ENCODE measurements around the gene PGAP1. TPM values are rescaled to one million over a fixed set of nuclear protein-coding genes. Genes with fewer than 3 reads are reported as not detected.
A peak's percentile ranks its signal among the peaks of the same experiment; 100 is the strongest.
"Not testable (repeated sequence)": the region's sequence is repeated elsewhere in the genome, so short reads cannot be mapped to it uniquely, and the experiment has no call there.

The PGAP1 gene
- polyA plus RNA-seq, 4 donors, result 0.54 to 17.8 (median 2.0) TPM

GRCh38 chr2:196924051-196924450, 2.5 kb downstream of the PGAP1 start:
- H3K36me3 ChIP-seq (ENCODE audit: control insufficient read depth in 3 of 3, insufficient read depth in 2 of 3, low read depth in 1 of 3, low read length in 3 of 3), result no peaks in the 10 kb centered on the region
- no peak overlapping the region for H3K27ac ChIP-seq (ENCODE audit: low read depth in 1 of 3, low read length in 2 of 3)
- H3K27me3 ChIP-seq (ENCODE audit: control insufficient read depth in 3 of 3, insufficient read depth in 3 of 3, low read length in 3 of 3), result no peaks in the 10 kb centered on the region
- DNase-seq (no peak), FAIRE-seq (no peak)
- H3K9me3 ChIP-seq (ENCODE audit: control insufficient read depth in 2 of 2, insufficient read depth in 1 of 2, low read depth in 1 of 2, low read length in 1 of 2), result no peaks in the 10 kb centered on the region
- no peak overlapping the region for H3K4me3 ChIP-seq (ENCODE audit: low read depth in 1 of 3, low read length in 3 of 3)
- no peaks in the 10 kb centered on the region for H3K4me1 ChIP-seq (ENCODE audit: control insufficient read depth in 3 of 3, insufficient read depth in 2 of 3, low read depth in 1 of 3, low read length in 2 of 3)

GRCh38 chr2:196918927-196919326, 7.6 kb downstream of the PGAP1 start:
- H3K36me3 ChIP-seq (ENCODE audit: control insufficient read depth in 3 of 3, insufficient read depth in 2 of 3, low read depth in 1 of 3, low read length in 3 of 3), result peaks cover 0 to 6% (median 1%) of the 10 kb centered on the region in 3 donors
- H3K4me1 ChIP-seq (ENCODE audit: control insufficient read depth in 3 of 3, insufficient read depth in 2 of 3, low read depth in 1 of 3, low read length in 2 of 3), result peaks cover 0 to 5% (median 2%) of the 10 kb centered on the region in 3 donors
- H3K4me3 ChIP-seq (ENCODE audit: low read depth in 1 of 3, low read length in 3 of 3), result no peak overlapping the region
- H3K27me3 ChIP-seq (ENCODE audit: control insufficient read depth in 3 of 3, insufficient read depth in 3 of 3, low read length in 3 of 3), result no peaks in the 10 kb centered on the region
- no peaks in the 10 kb centered on the region for H3K9me3 ChIP-seq (ENCODE audit: control insufficient read depth in 2 of 2, insufficient read depth in 1 of 2, low read depth in 1 of 2, low read length in 1 of 2)
- FAIRE-seq, result no peak
- no peak for DNase-seq
- no peak overlapping the region for H3K27ac ChIP-seq (ENCODE audit: low read depth in 1 of 3, low read length in 2 of 3)
- 86 to 93% (median 89%) methylated on average over 3 of the region's 3 CpGs for WGBS, 3 donors

- no peak for FAIRE-seq
Measured at GRCh38 chr2:196917802-196918201, 8.7 kb downstream of the PGAP1 start.

GRCh38 chr2:196915507-196916189, 10.9 kb downstream of the PGAP1 start:
- FAIRE-seq (no peak), DNase-seq (peak in 1 of 2 donors; percentile 67)
- peak overlapping the region in 1 of 3 donors; percentile 14 for H3K27ac ChIP-seq (ENCODE audit: low read depth in 1 of 3, low read length in 2 of 3)
- H3K4me1 ChIP-seq (ENCODE audit: control insufficient read depth in 3 of 3, insufficient read depth in 2 of 3, low read depth in 1 of 3, low read length in 2 of 3), result peaks cover 0 to 5% (median 2%) of the 10 kb centered on the region in 3 donors
- no peak overlapping the region for H3K4me3 ChIP-seq (ENCODE audit: low read depth in 1 of 3, low read length in 3 of 3)
- peaks cover 1 to 8% (median 2%) of the 10 kb centered on the region in 3 donors for H3K36me3 ChIP-seq (ENCODE audit: control insufficient read depth in 3 of 3, insufficient read depth in 2 of 3, low read depth in 1 of 3, low read length in 3 of 3)
- H3K9me3 ChIP-seq (ENCODE audit: control insufficient read depth in 2 of 2, insufficient read depth in 1 of 2, low read depth in 1 of 2, low read length in 1 of 2), result no peaks in the 10 kb centered on the region
- H3K27me3 ChIP-seq (ENCODE audit: control insufficient read depth in 3 of 3, insufficient read depth in 3 of 3, low read length in 3 of 3), result no peaks in the 10 kb centered on the region
- 42 to 69% (median 63%) methylated on average over 3 of the region's 3 CpGs for WGBS, 3 donors

More at GRCh38 chr2:196917802-196918201, 8.7 kb downstream of the PGAP1 start:
- Histone ChIP-seq H3K27me3 (ENCODE audit: control insufficient read depth in 3 of 3, insufficient read depth in 3 of 3, low read length in 3 of 3) (no peaks in the 10 kb centered on the region), H3K4me3 (ENCODE audit: low read depth in 1 of 3, low read length in 3 of 3) (no peak overlapping the region), H3K9me3 (ENCODE audit: control insufficient read depth in 2 of 2, insufficient read depth in 1 of 2, low read depth in 1 of 2, low read length in 1 of 2) (no peaks in the 10 kb centered on the region), H3K4me1 (ENCODE audit: control insufficient read depth in 3 of 3, insufficient read depth in 2 of 3, low read depth in 1 of 3, low read length in 2 of 3) (peaks cover 0 to 5% (median 2%) of the 10 kb centered on the region in 3 donors), H3K36me3 (ENCODE audit: control insufficient read depth in 3 of 3, insufficient read depth in 2 of 3, low read depth in 1 of 3, low read length in 3 of 3) (peaks cover 0 to 6% (median 1%) of the 10 kb centered on the region in 3 donors), H3K27ac (ENCODE audit: low read depth in 1 of 3, low read length in 2 of 3) (no peak overlapping the region)
- DNase-seq, result no peak

GRCh38 chr2:196914867-196915460, 11.5 kb downstream of the PGAP1 start:
- no peak for DNase-seq

GRCh38 chr2:196913691-196914090, 12.8 kb downstream of the PGAP1 start:
- WGBS, 3 donors, result 94 to 100% (median 97%) methylated on average over 1 of the region's 1 CpG
- FAIRE-seq, result no peak

More at GRCh38 chr2:196914867-196915460, 11.5 kb downstream of the PGAP1 start:
- Histone ChIP-seq H3K4me1 (ENCODE audit: control insufficient read depth in 3 of 3, insufficient read depth in 2 of 3, low read depth in 1 of 3, low read length in 2 of 3) (peaks cover 0 to 5% (median 2%) of the 10 kb centered on the region in 3 donors), H3K36me3 (ENCODE audit: control insufficient read depth in 3 of 3, insufficient read depth in 2 of 3, low read depth in 1 of 3, low read length in 3 of 3) (peaks cover 1 to 8% (median 2%) of the 10 kb centered on the region in 3 donors), H3K27ac (ENCODE audit: low read depth in 1 of 3, low read length in 2 of 3) (no peak overlapping the region), H3K9me3 (ENCODE audit: control insufficient read depth in 2 of 2, insufficient read depth in 1 of 2, low read depth in 1 of 2, low read length in 1 of 2) (no peaks in the 10 kb centered on the region), H3K4me3 (ENCODE audit: low read depth in 1 of 3, low read length in 3 of 3) (no peak overlapping the region), H3K27me3 (ENCODE audit: control insufficient read depth in 3 of 3, insufficient read depth in 3 of 3, low read length in 3 of 3) (no peaks in the 10 kb centered on the region)
- 76 to 80% (median 78%) methylated on average over 4 of the region's 4 CpGs for WGBS, 3 donors
- no peak for FAIRE-seq

GRCh38 chr2:196905365-196905764, 21.1 kb downstream of the PGAP1 start:
- H3K27me3 ChIP-seq (ENCODE audit: control insufficient read depth in 3 of 3, insufficient read depth in 3 of 3, low read length in 3 of 3); FAIRE-seq; DNase-seq; H3K9me3 ChIP-seq (ENCODE audit: control insufficient read depth in 2 of 2, insufficient read depth in 1 of 2, low read depth in 1 of 2, low read length in 1 of 2); H3K4me3 ChIP-seq (ENCODE audit: low read depth in 1 of 3, low read length in 3 of 3); H3K4me1 ChIP-seq (ENCODE audit: control insufficient read depth in 3 of 3, insufficient read depth in 2 of 3, low read depth in 1 of 3, low read length in 2 of 3); H3K27ac ChIP-seq (ENCODE audit: low read depth in 1 of 3, low read length in 2 of 3): not testable (repeated sequence)
- 82 to 92% (median 89%) methylated on average over 8 of the region's 15 CpGs for WGBS, 3 donors
- H3K36me3 ChIP-seq (ENCODE audit: control insufficient read depth in 3 of 3, insufficient read depth in 2 of 3, low read depth in 1 of 3, low read length in 3 of 3), result peaks cover 0 to 10% (median 10%) of the 10 kb centered on the region in 3 donors

More at GRCh38 chr2:196913691-196914090, 12.8 kb downstream of the PGAP1 start:
- DNase-seq, result no peak
- Histone ChIP-seq H3K27ac (ENCODE audit: low read depth in 1 of 3, low read length in 2 of 3) (no peak overlapping the region), H3K4me3 (ENCODE audit: low read depth in 1 of 3, low read length in 3 of 3) (no peak overlapping the region), H3K4me1 (ENCODE audit: control insufficient read depth in 3 of 3, insufficient read depth in 2 of 3, low read depth in 1 of 3, low read length in 2 of 3) (peaks cover 0 to 5% (median 2%) of the 10 kb centered on the region in 3 donors), H3K27me3 (ENCODE audit: control insufficient read depth in 3 of 3, insufficient read depth in 3 of 3, low read length in 3 of 3) (no peaks in the 10 kb centered on the region), H3K9me3 (ENCODE audit: control insufficient read depth in 2 of 2, insufficient read depth in 1 of 2, low read depth in 1 of 2, low read length in 1 of 2) (no peaks in the 10 kb centered on the region), H3K36me3 (ENCODE audit: control insufficient read depth in 3 of 3, insufficient read depth in 2 of 3, low read depth in 1 of 3, low read length in 3 of 3) (peaks cover 0 to 8% (median 2%) of the 10 kb centered on the region in 3 donors)

GRCh38 chr2:196902828-196903227, 23.7 kb downstream of the PGAP1 start:
- WGBS, 3 donors, result 93 to 98% (median 97%) methylated on average over 3 of the region's 3 CpGs
- no peaks in the 10 kb centered on the region for H3K27me3 ChIP-seq (ENCODE audit: control insufficient read depth in 3 of 3, insufficient read depth in 3 of 3, low read length in 3 of 3)
- no peaks in the 10 kb centered on the region for H3K9me3 ChIP-seq (ENCODE audit: control insufficient read depth in 2 of 2, insufficient read depth in 1 of 2, low read depth in 1 of 2, low read length in 1 of 2)
- FAIRE-seq (no peak), DNase-seq (no peak)
- no peaks in the 10 kb centered on the region for H3K4me1 ChIP-seq (ENCODE audit: control insufficient read depth in 3 of 3, insufficient read depth in 2 of 3, low read depth in 1 of 3, low read length in 2 of 3)
- peaks cover 0 to 14% (median 12%) of the 10 kb centered on the region in 3 donors for H3K36me3 ChIP-seq (ENCODE audit: control insufficient read depth in 3 of 3, insufficient read depth in 2 of 3, low read depth in 1 of 3, low read length in 3 of 3)
- no peak overlapping the region for H3K4me3 ChIP-seq (ENCODE audit: low read depth in 1 of 3, low read length in 3 of 3)
- no peak overlapping the region for H3K27ac ChIP-seq (ENCODE audit: low read depth in 1 of 3, low read length in 2 of 3)
